GM11168 (cell line): ENCODE data around the gene ARMH3.
"Not testable (repeated sequence)": the region's sequence is repeated elsewhere in the genome, so short reads cannot be mapped to it uniquely, and the experiment has no call there.

ENCODE experiments used
- in situ Hi-C: fragments of 300-500 bp; cut with MboI; formaldehyde crosslinking; loops from one replicate; pipeline ENCODE4 v1.12.0; 2022; ENCODE audit warnings: low sequenced_read_pairs; ENCODE audit not compliant: unreplicated experiment

The ARMH3 gene

GRCh38 chr10:101995451-101996063, 60.4 kb downstream of the ARMH3 start:
- in situ Hi-C loops: no loop called here

GRCh38 chr10:101993651-101994200, 62.2 kb downstream of the ARMH3 start:
- in situ Hi-C loops: no loop called here

GRCh38 chr10:101993221-101993620, 62.8 kb downstream of the ARMH3 start:
- in situ Hi-C loops: no loop called here

- in situ Hi-C loops: no loop called here
Observed at GRCh38 chr10:101987136-101987535, 68.8 kb downstream of the ARMH3 start.

GRCh38 chr10:101986624-101986971, 69.4 kb downstream of the ARMH3 start:
- in situ Hi-C loops: no loop called here

GRCh38 chr10:101980677-101981076, 75.3 kb downstream of the ARMH3 start:
- in situ Hi-C loops: not testable (repeated sequence)

- in situ Hi-C loops: no loop called here
Observed at GRCh38 chr10:101974091-101974971, 81.6 kb downstream of the ARMH3 start.

- in situ Hi-C loops: no loop called here
Observed at GRCh38 chr10:101972761-101973160, 83.2 kb downstream of the ARMH3 start.

GRCh38 chr10:101969412-101969922, 86.5 kb downstream of the ARMH3 start:
- in situ Hi-C loops: no loop called here

- in situ Hi-C loops: no loop called here
Observed at GRCh38 chr10:101968940-101969321, 87.0 kb downstream of the ARMH3 start.

- in situ Hi-C loops: no loop called here
Observed at GRCh38 chr10:101968286-101968939, 87.6 kb downstream of the ARMH3 start.

GRCh38 chr10:101967713-101968112, 88.3 kb downstream of the ARMH3 start:
- in situ Hi-C loops: no loop called here

- in situ Hi-C loops: no loop called here
Observed at GRCh38 chr10:101967119-101967518, 88.9 kb downstream of the ARMH3 start.

- in situ Hi-C loops: no loop called here
Observed at GRCh38 chr10:101965075-101965765, 90.8 kb downstream of the ARMH3 start.

- in situ Hi-C loops: no loop called here
Observed at GRCh38 chr10:101961591-101962498, 94.1 kb downstream of the ARMH3 start.

- in situ Hi-C loops: no loop called here
Observed at GRCh38 chr10:101960879-101961395, 95.0 kb downstream of the ARMH3 start.

GRCh38 chr10:101959346-101959916, 96.5 kb downstream of the ARMH3 start:
- in situ Hi-C loops: no loop called here

GRCh38 chr10:101958691-101959090, 97.3 kb downstream of the ARMH3 start:
- in situ Hi-C loops: no loop called here

GRCh38 chr10:101956898-101957297, 99.1 kb downstream of the ARMH3 start:
- in situ Hi-C loops: no loop called here
